SK-N-MC (cell line): Measurements from ENCODE around the gene MKLN1.

ENCODE experiments used
- DNase-seq: peaks from one replicate; pipeline ENCODE4 v3.0.0-alpha.2; 2011; ENCODE audit warnings: low read depth, low spot score
- H3K27ac ChIP-seq: fragments of 200-600 bp; sonication (generic); 2 replicates; pipeline ENCODE4 v1.5.1; 2016; ENCODE audit warnings: mixed run types
- H3K36me3 ChIP-seq: fragments of 200-600 bp; sonication (generic); 2 replicates; pipeline ENCODE4 v1.6.1; 2017; ENCODE audit warnings: antibody characterized with exemption, low read length, mixed read lengths; ENCODE audit not compliant: insufficient read depth
- H3K4me3 ChIP-seq: fragments of 200-600 bp; sonication (generic); 2 replicates; pipeline ENCODE4 v1.5.1; 2016
- H3K9ac ChIP-seq: fragments of 200-600 bp; sonication (generic); 2 replicates; pipeline ENCODE4 v1.8.0; 2017; ENCODE audit warnings: mixed run types, mixed read lengths; ENCODE audit not compliant: insufficient read length
- H3K9me3 ChIP-seq: fragments of 200-600 bp; sonication (generic); 2 replicates; pipeline ENCODE4 v1.6.1; 2017; ENCODE audit warnings: low read depth, mild to moderate bottlenecking, antibody characterized with exemption, low read length, moderate library complexity, mixed read lengths
- EZH2 ChIP-seq: fragments of 200-600 bp; sonication (generic); IDR thresholded peaks from one replicate; pipeline ENCODE4 v1.6.1; 2017; ENCODE audit warnings: antibody characterized with exemption
- FOXP2 ChIP-seq: optimal IDR thresholded peaks from 2 replicates; pipeline ENCODE3; 2011; ENCODE audit warnings: mild to moderate bottlenecking, moderate library complexity; ENCODE audit not compliant: insufficient read depth; ENCODE audit errors: extremely low read length, control extremely low read depth
- POLR2AphosphoS5 ChIP-seq: IDR thresholded peaks from 2 replicates; pipeline ENCODE4 v1.6.1; 2012; ENCODE audit warnings: mild to moderate bottlenecking, low read depth, low read length, borderline replicate concordance

The MKLN1 gene

DNA sequence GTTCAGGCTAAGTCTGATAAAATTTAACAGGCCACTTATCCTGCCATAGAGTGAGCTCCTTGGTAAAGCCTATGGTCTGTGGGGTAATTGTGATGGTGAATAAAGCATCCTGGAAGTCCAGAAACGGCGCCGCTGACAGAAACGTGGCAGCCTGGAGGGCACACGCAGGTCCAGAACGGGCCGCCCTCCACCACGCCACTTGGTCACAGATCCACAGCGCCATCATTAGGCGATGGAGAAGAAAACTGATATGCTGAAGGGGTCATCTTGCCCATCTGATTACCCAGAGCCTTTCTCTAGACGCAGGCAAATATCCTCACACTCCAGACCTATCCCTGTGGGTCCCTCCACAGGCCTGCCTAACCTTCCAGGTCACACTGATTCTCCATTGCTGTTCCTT is 190.9 kb downstream of the MKLN1 start:
- DNase-seq = no peak
- no peak overlapping the region for H3K9ac ChIP-seq
- H3K4me3 ChIP-seq = no peak overlapping the region
- TF ChIP-seq EZH2 = no peak
- TF ChIP-seq POLR2AphosphoS5 = no peak
- TF ChIP-seq FOXP2 = no peak
- H3K27ac ChIP-seq = no peak overlapping the region
- no peaks in the 10 kb centered on the region for H3K36me3 ChIP-seq
- H3K9me3 ChIP-seq = no peaks in the 10 kb centered on the region

DNA sequence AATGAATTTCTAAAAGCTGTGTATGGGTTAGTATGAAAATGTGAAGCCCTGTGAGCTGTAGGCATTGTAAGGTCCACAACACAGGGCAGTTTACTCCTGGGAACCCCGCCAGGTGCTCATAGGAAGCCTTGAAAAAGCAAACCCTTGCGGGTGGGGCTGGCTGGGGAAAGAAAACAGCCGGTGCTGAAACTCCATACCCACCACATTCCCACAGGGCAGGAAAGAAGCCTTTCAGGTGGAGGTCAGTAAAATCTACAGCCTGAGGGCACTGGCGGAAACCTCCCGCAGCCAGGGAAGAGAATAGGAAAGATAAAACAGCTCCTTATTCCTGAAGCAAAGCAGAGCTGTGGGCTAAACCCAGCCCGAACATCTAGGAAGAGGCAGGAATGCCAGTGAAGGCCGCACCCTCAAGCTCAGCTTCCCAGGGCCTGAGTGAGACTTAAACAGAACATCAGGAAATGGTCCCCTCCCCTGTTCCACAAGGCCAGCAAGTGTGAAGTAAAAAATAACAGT is 194.0 kb downstream of the MKLN1 start:
- no peaks in the 10 kb centered on the region for H3K9me3 ChIP-seq
- TF ChIP-seq EZH2 (no peak), POLR2AphosphoS5 (no peak), FOXP2 (no peak)
- H3K4me3 ChIP-seq = no peak overlapping the region
- DNase-seq = no peak
- H3K36me3 ChIP-seq = no peaks in the 10 kb centered on the region
- H3K27ac ChIP-seq = no peak overlapping the region
- no peak overlapping the region for H3K9ac ChIP-seq

DNA sequence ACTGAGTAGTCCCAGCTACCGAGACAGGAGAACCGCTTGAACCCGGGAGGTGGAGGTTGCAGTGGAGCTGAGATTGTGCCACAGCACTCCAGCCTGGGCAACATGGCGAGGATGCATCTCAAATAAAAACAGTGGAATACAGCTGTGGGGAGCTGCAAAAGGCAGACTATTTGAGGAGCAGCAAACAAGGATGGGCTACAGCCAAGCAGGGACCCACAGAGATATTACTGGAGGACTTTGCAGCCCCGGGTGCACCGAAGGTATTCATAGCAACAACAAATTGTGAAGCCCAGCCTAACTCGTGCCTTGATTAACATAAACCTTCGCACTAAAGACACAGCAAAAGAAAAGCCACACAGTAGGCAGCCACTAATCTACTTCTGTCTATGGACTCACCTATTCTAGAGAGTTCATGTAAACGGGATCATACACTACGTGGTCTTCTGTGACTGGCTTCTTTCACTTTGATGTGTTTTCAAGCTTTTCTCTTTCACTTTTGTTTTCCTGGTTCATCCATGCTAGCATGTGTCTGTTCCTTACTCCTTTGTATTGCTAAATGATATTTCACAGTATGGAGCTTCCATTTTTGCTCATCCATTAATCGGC is 194.8 kb downstream of the MKLN1 start:
- DNase-seq = no peak
- Histone ChIP-seq H3K36me3 (no peaks in the 10 kb centered on the region), H3K4me3 (no peak overlapping the region), H3K9me3 (no peaks in the 10 kb centered on the region), H3K9ac (no peak overlapping the region), H3K27ac (no peak overlapping the region)
- TF ChIP-seq FOXP2 (no peak), POLR2AphosphoS5 (no peak), EZH2 (no peak)

DNA sequence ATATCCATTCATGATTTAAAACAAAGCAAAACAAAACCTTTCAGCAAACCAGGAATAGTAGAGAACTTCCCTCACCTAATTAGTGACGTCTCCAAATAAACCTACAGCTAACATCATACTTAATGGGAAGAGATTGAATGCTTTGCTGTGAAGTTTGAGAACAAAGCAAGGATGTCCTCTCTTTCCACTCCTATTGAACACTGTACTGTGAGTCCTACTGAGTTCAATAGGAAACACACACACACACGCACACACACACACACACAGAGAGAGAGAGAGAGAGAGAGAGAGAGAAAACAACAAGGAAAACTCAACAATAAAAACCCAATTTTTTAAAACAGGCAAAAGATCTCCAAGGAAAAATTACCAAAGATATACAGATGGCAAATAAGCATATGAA is 196.4 kb downstream of the MKLN1 start:
- no peak overlapping the region for H3K27ac ChIP-seq
- no peaks in the 10 kb centered on the region for H3K36me3 ChIP-seq
- DNase-seq = no peak
- H3K4me3 ChIP-seq = no peak overlapping the region
- no peaks in the 10 kb centered on the region for H3K9me3 ChIP-seq
- H3K9ac ChIP-seq = no peak overlapping the region
- TF ChIP-seq POLR2AphosphoS5 = no peak

DNA sequence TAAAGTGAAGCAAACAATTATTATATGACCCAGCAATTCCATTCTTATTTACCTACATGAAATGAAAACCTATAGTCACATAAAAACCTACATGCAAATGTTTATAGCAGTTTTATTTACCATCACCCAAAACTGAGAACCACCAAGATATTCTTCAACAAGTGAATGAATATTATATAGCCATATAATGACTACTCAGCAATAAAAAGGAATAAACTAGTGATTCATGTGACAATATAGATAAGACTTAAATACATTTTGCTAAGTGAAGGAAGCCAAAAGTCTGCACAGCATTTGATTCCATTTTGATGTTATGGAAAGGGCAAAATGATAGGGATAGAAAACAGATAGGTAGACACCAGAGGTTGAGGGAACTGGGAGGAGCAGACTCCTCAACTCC is 197.0 kb downstream of the MKLN1 start:
- no peak overlapping the region for H3K4me3 ChIP-seq
- no peak overlapping the region for H3K9ac ChIP-seq
- TF ChIP-seq EZH2 (no peak), FOXP2 (no peak), POLR2AphosphoS5 (no peak)
- no peaks in the 10 kb centered on the region for H3K36me3 ChIP-seq
- no peak for DNase-seq
- no peaks in the 10 kb centered on the region for H3K9me3 ChIP-seq
- no peak overlapping the region for H3K27ac ChIP-seq

DNA sequence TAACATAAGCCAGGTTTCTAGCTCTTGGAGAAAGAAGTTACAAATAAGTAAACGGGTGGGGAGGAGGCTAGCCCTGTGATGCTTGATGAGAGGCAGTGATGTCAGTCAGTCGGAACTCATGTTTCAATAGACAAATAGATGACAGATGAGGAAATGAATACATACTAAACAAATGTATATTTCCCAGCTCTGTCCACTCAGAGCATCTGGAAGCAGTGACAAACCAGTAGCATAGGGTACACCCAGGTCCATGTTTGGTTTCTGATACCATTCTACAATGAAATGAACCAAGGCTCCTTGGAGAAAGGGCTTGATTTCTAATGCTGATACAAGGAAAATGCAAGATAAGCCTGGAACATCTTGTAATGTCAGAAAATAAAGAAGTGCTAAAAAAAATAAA is 198.1 kb downstream of the MKLN1 start:
- H3K9me3 ChIP-seq = no peaks in the 10 kb centered on the region
- no peak overlapping the region for H3K27ac ChIP-seq
- H3K4me3 ChIP-seq = no peak overlapping the region
- H3K36me3 ChIP-seq = no peaks in the 10 kb centered on the region
- TF ChIP-seq FOXP2 (no peak), EZH2 (no peak), POLR2AphosphoS5 (no peak)
- H3K9ac ChIP-seq = no peak overlapping the region
- DNase-seq = no peak

DNA sequence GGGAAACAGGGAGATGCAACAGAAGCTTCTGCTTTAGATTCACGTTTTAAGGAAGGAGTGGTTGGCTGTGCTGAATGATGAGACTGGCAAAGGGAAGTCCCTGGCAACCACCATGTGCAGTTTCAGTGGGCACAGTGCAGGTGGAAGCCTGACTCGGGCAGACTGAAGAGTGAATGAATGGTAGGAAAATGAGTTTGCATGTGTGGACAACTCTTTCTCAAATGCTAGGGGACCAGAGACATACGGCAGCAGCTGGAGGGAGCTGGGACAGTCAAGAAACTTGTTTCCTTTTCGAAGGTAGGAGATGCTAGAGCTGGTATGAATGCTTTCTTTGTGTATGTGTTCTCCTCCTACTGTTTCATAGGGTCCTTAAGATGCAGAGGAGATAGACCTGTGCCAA is 199.8 kb downstream of the MKLN1 start:
- no peak for DNase-seq
- no peak overlapping the region for H3K9ac ChIP-seq

DNA sequence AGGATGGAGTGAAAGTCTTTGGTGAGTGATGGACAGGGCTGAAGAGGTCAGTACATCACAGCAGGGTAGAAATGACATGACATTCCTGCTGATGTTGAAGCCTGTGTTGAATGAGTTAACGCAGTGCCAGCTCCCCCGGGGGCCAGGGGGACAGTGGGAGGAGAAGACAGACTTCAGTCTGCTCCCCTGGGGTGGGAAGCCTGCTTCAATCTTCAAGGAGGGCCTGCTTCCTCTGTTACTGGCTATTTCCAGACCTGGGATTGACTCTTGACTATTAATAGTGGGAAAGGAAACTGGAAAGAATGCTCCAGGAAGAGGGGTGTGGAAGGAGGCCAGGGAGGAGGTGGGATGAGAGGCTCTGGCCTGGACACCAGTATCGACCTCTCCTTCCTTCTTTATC is 201.5 kb downstream of the MKLN1 start:
- H3K4me3 ChIP-seq = no peak overlapping the region
- no peak overlapping the region for H3K9ac ChIP-seq
- no peak overlapping the region for H3K27ac ChIP-seq
- no peaks in the 10 kb centered on the region for H3K36me3 ChIP-seq
- no peak for DNase-seq
- TF ChIP-seq FOXP2 (no peak), EZH2 (no peak), POLR2AphosphoS5 (no peak)
- no peaks in the 10 kb centered on the region for H3K9me3 ChIP-seq

More for the DNA sequence above, 199.8 kb downstream of the MKLN1 start:
- Histone ChIP-seq H3K9me3 (no peaks in the 10 kb centered on the region), H3K4me3 (no peak overlapping the region), H3K27ac (no peak overlapping the region), H3K36me3 (no peaks in the 10 kb centered on the region)
- TF ChIP-seq EZH2 (no peak), FOXP2 (no peak), POLR2AphosphoS5 (no peak)

DNA sequence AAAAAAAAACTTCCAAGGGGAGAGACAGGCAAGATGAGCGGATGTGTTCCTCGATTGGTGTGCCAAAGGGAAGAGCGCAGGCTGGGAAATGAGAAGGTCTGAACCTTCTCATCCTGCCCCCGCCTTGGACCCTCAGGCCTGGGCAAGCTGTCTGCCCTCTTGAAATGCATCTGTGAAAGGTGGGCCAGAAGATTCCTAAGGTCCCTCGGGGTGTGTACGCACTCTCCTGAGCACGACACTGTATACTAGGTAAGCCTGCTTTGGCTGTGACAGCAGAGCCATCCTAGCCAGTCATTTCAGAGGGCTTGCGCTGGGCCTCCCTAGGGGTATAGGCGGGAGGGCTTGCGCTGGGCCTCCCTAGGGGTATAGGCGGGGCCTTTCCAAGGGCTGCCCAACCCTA is 201.9 kb downstream of the MKLN1 start:
- Histone ChIP-seq H3K9me3 (no peaks in the 10 kb centered on the region), H3K4me3 (no peak overlapping the region), H3K27ac (no peak overlapping the region), H3K9ac (no peak overlapping the region), H3K36me3 (no peaks in the 10 kb centered on the region)
- TF ChIP-seq EZH2 (no peak), FOXP2 (no peak)
- no peak for DNase-seq
